C4-2B (cell line): Measurements from ENCODE around the gene C6orf89.

Source experiments
- H3K27ac ChIP-seq: fragments of 450-650 bp; 2 replicates; pipeline ENCODE4 v1.5.1; 2017
- CTCF ChIP-seq: fragments of 450-650 bp; conservative IDR thresholded peaks from 2 replicates; pipeline ENCODE4 v1.5.1; 2017; ENCODE audit warnings: mild to moderate bottlenecking
- ZFX ChIP-seq: fragments of 450-650 bp; IDR thresholded peaks from 2 replicates; pipeline ENCODE4 v1.6.1; 2017

C6orf89 gene

GRCh38 chr6:36969988-36970891 is 84.5 kb downstream of the C6orf89 start:
- no peak overlapping the region for H3K27ac ChIP-seq
- TF ChIP-seq ZFX (no peak), CTCF (no peak)

GRCh38 chr6:36970892-36971842 is 85.4 kb downstream of the C6orf89 start:
- TF ChIP-seq CTCF (no peak), ZFX (no peak)
- H3K27ac ChIP-seq: no peak overlapping the region

GRCh38 chr6:36971921-36972673 is 86.3 kb downstream of the C6orf89 start:
- no peak for TF ChIP-seq CTCF
- TF ChIP-seq ZFX: no peak
- no peak overlapping the region for H3K27ac ChIP-seq

- TF ChIP-seq CTCF (no peak), ZFX (no peak)
- no peak overlapping the region for H3K27ac ChIP-seq
Observed at GRCh38 chr6:36973190-36973589, 87.4 kb downstream of the C6orf89 start.

GRCh38 chr6:36973647-36974046 is 87.9 kb downstream of the C6orf89 start:
- H3K27ac ChIP-seq: no peak overlapping the region
- TF ChIP-seq CTCF (no peak), ZFX (no peak)

GRCh38 chr6:36975231-36976006 is 89.7 kb downstream of the C6orf89 start:
- no peak overlapping the region for H3K27ac ChIP-seq
- no peak for TF ChIP-seq ZFX
- no peak for TF ChIP-seq CTCF
